Panc1 (cell line): Measurements from ENCODE around the gene GOLT1B. TPM values are rescaled to one million over a fixed set of nuclear protein-coding genes. Genes with fewer than 3 reads are reported as not detected.

Experiments
- ATAC-seq: fragments of 200-7000 bp; cut with Tn5 transposase; 2 replicates; pipeline ENCODE4 v1.9.1; 2020; ENCODE audit warnings: mild to moderate bottlenecking, moderate library complexity
- BruUV-seq: library from RNA; stranded (reverse); fragments of 400-500 nt; replicated peaks from 2 replicates; lab custom pipeline; 2021; lab: Mats Ljungman, UMichigan
- CTCF ChIA-PET: fragments of 300-600 bp; sonication (Branson Sonifier 250); formaldehyde crosslinking; loops from one replicate; lab custom pipeline; 2022; ENCODE audit warnings: antibody characterized with exemption; lab: Charles Lee
- POLR2A ChIA-PET: fragments of 300-600 bp; sonication (Branson Sonifier 250); formaldehyde crosslinking; loops from one replicate; lab custom pipeline; 2022; ENCODE audit warnings: antibody characterized with exemption; lab: Charles Lee
- DNase-seq: peaks from one replicate; pipeline ENCODE4 v3.0.0-alpha.2; 2010; ENCODE audit warnings: low read depth, low spot score
- H3K27ac ChIP-seq: 2 replicates; pipeline ENCODE4 v1.5.1; 2011; ENCODE audit warnings: mild to moderate bottlenecking, low read length, inconsistent platforms
- H3K27me3 ChIP-seq: fragments of 200-500 bp; sonication (Bioruptor generic); 2 replicates; pipeline ENCODE4 v1.6.0; 2014; ENCODE audit warnings: low read length, inconsistent platforms; ENCODE audit not compliant: control insufficient read depth, insufficient read depth
- H3K36me3 ChIP-seq: fragments of 200-500 bp; sonication (Bioruptor generic); 2 replicates; pipeline ENCODE4 v1.5.1; 2014; ENCODE audit warnings: inconsistent platforms, mild to moderate bottlenecking, low read length, moderate library complexity; ENCODE audit not compliant: control insufficient read depth, insufficient read depth
- H3K4me1 ChIP-seq: 2 replicates; pipeline ENCODE4 v1.5.1; 2011; ENCODE audit warnings: inconsistent platforms, mild to moderate bottlenecking, low read length, moderate library complexity; ENCODE audit not compliant: control insufficient read depth, insufficient read depth
- H3K4me3 ChIP-seq, 2 experiments: 2 replicates each; pipeline ENCODE4 v1.5.1; 2011 to 2012; ENCODE audit warnings: low read depth in 2 of 2, low read length in 2 of 2, mild to moderate bottlenecking in 2 of 2, inconsistent platforms in 1 of 2, moderate library complexity in 1 of 2
- H3K9me3 ChIP-seq: fragments of 200-500 bp; sonication (Bioruptor generic); 2 replicates; pipeline ENCODE4 v1.5.1; 2014; ENCODE audit warnings: low read depth, mild to moderate bottlenecking, inconsistent platforms, low read length, moderate library complexity; ENCODE audit not compliant: control insufficient read depth, insufficient read depth
- CTCF ChIP-seq: fragments of 450-650 bp; IDR thresholded peaks from 2 replicates; pipeline ENCODE4 v1.5.1; 2017; ENCODE audit warnings: mild to moderate bottlenecking
- POLR2AphosphoS5 ChIP-seq: IDR thresholded peaks from 2 replicates; pipeline ENCODE4 v1.6.1; 2012; ENCODE audit warnings: mild to moderate bottlenecking, low read depth, low read length, moderate library complexity
- REST ChIP-seq, 2 experiments: IDR thresholded peaks; 2 replicates each; pipeline ENCODE4 v1.6.1; 2011 to 2012; ENCODE audit warnings: low read depth in 2 of 2, control low read depth in 1 of 2, low read length in 1 of 2, mild to moderate bottlenecking in 1 of 2, moderate library complexity in 1 of 2; ENCODE audit not compliant: insufficient read depth in 1 of 2
- SIN3A ChIP-seq: IDR thresholded peaks from 2 replicates; pipeline ENCODE4 v1.6.1; 2012; ENCODE audit warnings: low read depth, mild to moderate bottlenecking, low read length, moderate library complexity, borderline replicate concordance; ENCODE audit not compliant: insufficient read depth
- TCF7L2 ChIP-seq: IDR thresholded peaks from 2 replicates; pipeline ENCODE4 v1.6.1; 2011; ENCODE audit warnings: mild to moderate bottlenecking, low read depth, low read length, inconsistent platforms
- in situ Hi-C: cut with HindIII; loops from 2 replicates; pipeline ENCODE4 v1.10.0; 2016; ENCODE audit warnings: low sequenced_read_pairs, low pct_unique_long_range_greater_than_20kb
- intact Hi-C: fragments of 100-400 bp; cut with micrococcal nuclease; formaldehyde crosslinking; loops from one replicate; pipeline ENCODE4 v1.10.0; 2022; ENCODE audit not compliant: unreplicated experiment
- total RNA-seq: library from RNA; stranded (reverse); gene quantifications from one replicate; pipeline ENCODE4 v1.2.1, GENCODE V29; 2021; ENCODE audit not compliant: unreplicated experiment

Gene GOLT1B
- total RNA-seq, 1 experiment from 2014 or later: 40.8 TPM

- Histone ChIP-seq H3K36me3 (no peaks in the 10 kb centered on the region; the same call in 1 of the 2 replicates), H3K9me3 (no peaks in the 10 kb centered on the region), H3K27me3 (peaks cover 18% of the 10 kb centered on the region), H3K27ac (no peak overlapping the region), H3K4me3 (no peak overlapping the region), H3K4me1 (no peaks in the 10 kb centered on the region)
- intact Hi-C loops (no loop called here), in situ Hi-C loops (no loop called here)
- no TSS peak for BruUV-seq
- ChIA-PET CTCF (no interaction called here), POLR2A (no interaction called here)
- no peak for ATAC-seq
- no peak for DNase-seq
- TF ChIP-seq REST (IDR thresholded peaks at IDR 0.05; ENCODE audit: insufficient read depth in 1 of 2, low read depth in 2 of 2, low read length in 1 of 2): no peak
- no peak for TF ChIP-seq CTCF
- TF ChIP-seq POLR2AphosphoS5: no peak
- no peak for TF ChIP-seq TCF7L2
- no peak for TF ChIP-seq SIN3A
These were observed 27.9 kb downstream of the GOLT1B start for GRCh38 chr12:21529456-21529855.

GRCh38 chr12:21538061-21538653, 36.6 kb downstream of the GOLT1B start:
- in situ Hi-C loops: no loop called here

More at GRCh38 chr12:21538061-21538653, 36.6 kb downstream of the GOLT1B start:
- H3K4me1 ChIP-seq: no peaks in the 10 kb centered on the region
- no peak overlapping the region for H3K27ac ChIP-seq
- no peak overlapping the region for H3K4me3 ChIP-seq
- DNase-seq: no peak
- TF ChIP-seq POLR2AphosphoS5 (no peak), CTCF (no peak)
- H3K27me3 ChIP-seq: no peaks in the 10 kb centered on the region; the same call in 1 of the 2 replicates
- BruUV-seq: no TSS peak
- ChIA-PET POLR2A (no interaction called here), CTCF (no interaction called here)
- H3K36me3 ChIP-seq: no peaks in the 10 kb centered on the region
- intact Hi-C loops: no loop called here
- no peaks in the 10 kb centered on the region for H3K9me3 ChIP-seq
- ATAC-seq: no peak
